GM10248 (cell line): ENCODE results near the gene PGP.

Experiments used
- CTCF ChIA-PET: fragments of 300-600 bp; sonication (Branson Sonifier 250); formaldehyde crosslinking; extraction: SDS; loops from one replicate; lab custom pipeline; 2021; ENCODE audit warnings: antibody characterized with exemption; lab: Yijun Ruan, JAX
- POLR2A ChIA-PET: fragments of 350-650 bp; sonication (Branson Sonifier 250); formaldehyde crosslinking; extraction: SDS; loops from one replicate; lab custom pipeline; 2020; ENCODE audit warnings: antibody characterized with exemption; lab: Yijun Ruan, JAX
- DNase-seq: peaks from one replicate; pipeline ENCODE4 v3.0.0; 2012; ENCODE audit errors: extremely low spot score
- TF ChIP-seq, protein P1 (sequence below): IDR thresholded peaks from 2 replicates; pipeline ENCODE4 v1.5.1; 2012; ENCODE audit warnings: mild to moderate bottlenecking, low read depth; ENCODE audit errors: extremely low read depth, missing control alignments, control extremely low read depth

Gene PGP

DNA sequence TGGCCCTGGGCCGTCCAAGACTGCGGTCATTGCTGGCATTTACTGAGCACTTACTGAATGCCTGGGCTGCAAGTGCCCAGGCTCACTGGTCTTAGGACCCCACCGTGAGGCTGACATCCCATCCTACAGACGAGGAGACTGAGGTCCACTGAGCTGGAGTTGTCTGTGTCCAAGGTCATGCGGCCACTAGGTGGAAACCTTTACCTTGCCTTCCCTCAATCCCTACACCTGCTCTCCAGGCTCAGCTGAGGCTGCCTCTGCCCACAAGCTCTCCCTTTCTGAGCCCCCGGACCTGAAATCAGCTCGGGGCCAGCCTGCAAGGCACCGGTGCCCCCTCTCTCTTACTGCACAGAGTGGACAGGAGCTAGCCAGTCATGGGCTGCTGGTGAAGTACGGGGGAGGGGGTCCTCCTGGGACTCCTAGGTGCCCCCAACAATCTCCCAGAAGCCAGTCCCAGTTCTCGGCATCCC lies 19.8 kb downstream of the PGP start:
- DNase-seq = peak; percentile 75
- ChIA-PET CTCF (interaction anchor here (0.6 to 2.2 kb wide), 26 partner anchors 8 to 317 kb away, joined by 3 to 20 read pairs (median 4); partner anchors contain the start of genes CCNF, ECI1 and MLST8), POLR2A (interaction anchor here (3.3 kb wide), 1 partner anchor 40 kb away, joined by 14 read pairs; the partner anchor contains the start of gene TRAF7)
- TF ChIP-seq, protein P1, sequence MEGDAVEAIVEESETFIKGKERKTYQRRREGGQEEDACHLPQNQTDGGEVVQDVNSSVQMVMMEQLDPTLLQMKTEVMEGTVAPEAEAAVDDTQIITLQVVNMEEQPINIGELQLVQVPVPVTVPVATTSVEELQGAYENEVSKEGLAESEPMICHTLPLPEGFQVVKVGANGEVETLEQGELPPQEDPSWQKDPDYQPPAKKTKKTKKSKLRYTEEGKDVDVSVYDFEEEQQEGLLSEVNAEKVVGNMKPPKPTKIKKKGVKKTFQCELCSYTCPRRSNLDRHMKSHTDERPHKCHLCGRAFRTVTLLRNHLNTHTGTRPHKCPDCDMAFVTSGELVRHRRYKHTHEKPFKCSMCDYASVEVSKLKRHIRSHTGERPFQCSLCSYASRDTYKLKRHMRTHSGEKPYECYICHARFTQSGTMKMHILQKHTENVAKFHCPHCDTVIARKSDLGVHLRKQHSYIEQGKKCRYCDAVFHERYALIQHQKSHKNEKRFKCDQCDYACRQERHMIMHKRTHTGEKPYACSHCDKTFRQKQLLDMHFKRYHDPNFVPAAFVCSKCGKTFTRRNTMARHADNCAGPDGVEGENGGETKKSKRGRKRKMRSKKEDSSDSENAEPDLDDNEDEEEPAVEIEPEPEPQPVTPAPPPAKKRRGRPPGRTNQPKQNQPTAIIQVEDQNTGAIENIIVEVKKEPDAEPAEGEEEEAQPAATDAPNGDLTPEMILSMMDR = peak; percentile 55

DNA sequence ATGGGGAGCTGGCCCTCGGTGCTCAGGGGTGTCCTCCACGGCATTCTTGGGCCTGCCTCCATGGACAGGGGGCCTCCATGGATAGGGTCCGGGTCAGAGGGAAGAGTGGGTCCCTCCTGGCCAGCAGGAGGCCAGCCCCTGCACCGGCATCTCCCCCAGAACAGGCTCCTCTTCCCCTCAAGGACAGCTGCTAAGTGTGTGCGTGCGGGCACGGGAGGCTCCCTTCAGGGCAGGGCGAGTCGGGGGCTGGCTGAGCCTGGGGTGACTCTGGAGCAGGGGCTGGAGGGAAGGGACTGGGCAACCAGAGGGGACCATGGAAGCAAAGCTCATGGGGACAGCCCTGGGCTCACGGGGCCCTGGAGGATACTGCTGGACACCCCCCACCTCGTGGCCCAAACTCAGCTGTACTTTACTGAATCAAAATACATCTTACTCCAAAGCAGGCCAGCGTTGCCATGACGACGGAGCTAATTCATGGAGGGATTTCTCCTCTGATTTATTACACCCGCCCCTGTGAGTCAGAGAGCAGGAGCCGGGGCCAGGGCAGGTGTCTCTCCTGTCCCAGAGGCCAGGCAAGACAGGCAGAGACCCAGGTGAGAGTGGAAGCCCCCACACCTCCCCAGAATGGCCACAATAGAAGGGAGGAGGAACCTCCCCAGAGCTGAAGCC lies 20.3 kb downstream of the PGP start:
- POLR2A ChIA-PET = interaction anchor here (3.3 kb wide), 1 partner anchor 39 kb away, joined by 14 read pairs; the partner anchor contains the start of gene TRAF7
- CTCF ChIA-PET = interaction anchor here (0.6 to 2.2 kb wide), 22 partner anchors 9 to 318 kb away, joined by 3 to 20 read pairs (median 5); partner anchors contain the start of genes CCNF, ECI1 and MLST8
- TF ChIP-seq, protein P1 = no peak
- no peak for DNase-seq

DNA sequence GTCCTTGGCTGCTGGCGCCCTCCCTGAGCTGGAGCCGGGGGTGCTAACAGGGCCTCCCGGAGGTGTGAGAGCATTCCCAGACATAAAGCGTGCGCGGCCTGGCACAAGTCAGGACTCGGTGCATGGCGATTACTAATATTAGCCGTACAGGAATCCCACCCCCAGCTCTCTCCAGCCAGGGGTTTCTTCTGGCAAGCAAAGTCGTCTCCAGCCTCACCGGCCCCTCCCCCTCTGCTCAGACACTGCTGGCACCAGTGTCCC lies 23.3 kb downstream of the PGP start:
- DNase-seq = no peak
- TF ChIP-seq, protein P1 = no peak
- CTCF ChIA-PET = interaction anchor here (0.9 kb wide), 2 partner anchors 13 to 149 kb away, joined by 4 read pairs; partner anchors contain the start of gene ABCA3
- POLR2A ChIA-PET = no interaction called here

DNA sequence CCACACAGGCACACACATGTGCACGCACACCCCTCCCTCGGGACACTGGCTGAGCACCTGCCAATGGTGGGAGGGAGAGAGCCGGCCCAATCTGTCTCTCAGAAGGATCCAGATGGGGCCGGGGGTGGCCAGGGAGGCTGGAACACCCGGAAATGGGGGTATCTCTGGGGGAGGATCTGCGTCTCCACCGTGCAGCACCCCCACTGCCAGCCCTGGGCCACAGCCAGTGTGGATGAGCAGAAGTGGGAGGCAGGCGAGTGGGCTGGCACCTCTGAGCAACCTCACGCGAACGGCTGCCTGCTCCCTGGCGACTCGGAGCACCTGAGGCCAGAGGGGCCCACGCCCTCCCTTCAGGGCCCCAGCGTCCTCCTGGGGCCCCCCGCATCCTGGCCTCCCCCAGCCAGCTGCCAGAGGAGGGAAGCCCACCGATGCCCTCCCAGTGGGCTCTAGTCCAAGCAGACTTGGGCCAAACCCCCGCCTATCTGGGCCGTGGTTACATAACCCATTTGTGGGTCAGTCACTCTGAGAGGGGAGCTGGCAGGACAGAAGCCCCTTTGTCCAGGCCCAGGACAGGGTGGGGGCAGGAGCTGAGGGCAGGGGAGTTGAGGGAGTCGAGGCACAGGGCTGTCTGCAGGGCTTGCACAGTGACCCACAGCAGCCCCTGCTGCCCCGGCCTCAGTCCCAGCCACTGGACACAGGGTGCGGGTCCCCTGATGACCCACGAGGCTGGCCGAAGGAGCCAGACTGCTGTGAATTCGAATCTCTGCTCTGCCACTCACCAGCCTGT lies 23.8 kb downstream of the PGP start:
- ChIA-PET CTCF (interaction anchor here (0.9 kb wide), 2 partner anchors 13 to 150 kb away, joined by 4 read pairs; partner anchors contain the start of gene ABCA3), POLR2A (interaction anchor here (0.9 kb wide), 1 partner anchor 35 kb away, joined by 3 read pairs; the partner anchor contains the start of gene TRAF7)
- no peak for DNase-seq
- TF ChIP-seq, protein P1 = no peak

DNA sequence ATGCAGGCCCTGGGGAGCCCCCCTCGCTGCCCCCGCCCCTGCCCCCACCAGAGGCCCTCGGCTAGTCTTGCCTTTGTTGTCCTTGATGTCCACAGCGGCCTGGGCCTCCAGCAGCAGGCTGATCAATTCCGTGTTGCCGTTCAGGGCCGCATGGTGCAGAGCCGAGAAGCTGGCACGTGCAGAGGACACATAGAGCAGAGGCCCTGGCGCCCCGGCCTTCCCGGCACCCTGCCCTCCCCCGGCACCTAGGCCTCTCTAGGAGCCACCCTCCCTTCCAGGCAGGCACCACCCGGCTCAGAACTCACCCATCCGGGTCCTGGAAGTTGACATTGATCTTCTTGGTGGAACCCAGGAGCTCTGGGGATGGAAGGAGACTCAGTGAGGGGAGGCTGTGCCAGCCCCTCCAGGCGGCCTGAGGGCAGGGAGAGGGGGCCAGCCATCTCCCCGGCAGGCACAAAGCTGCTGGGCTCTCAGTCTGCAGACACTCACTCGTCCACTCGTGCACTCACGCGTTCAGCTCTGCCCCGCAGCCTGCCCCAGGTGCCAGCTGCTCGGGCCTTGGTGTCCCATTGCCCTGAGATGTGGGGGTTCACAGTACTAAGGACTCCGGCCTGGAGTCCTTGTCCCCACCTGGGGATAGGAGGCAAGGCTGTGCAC lies 24.5 kb downstream of the PGP start:
- ChIA-PET CTCF (interaction anchor here (1.2 kb wide), 1 partner anchor 150 kb away, joined by 3 read pairs; the partner anchor contains the start of gene ABCA3), POLR2A (interaction anchor here (0.9 kb wide), 1 partner anchor 35 kb away, joined by 3 read pairs; the partner anchor contains the start of gene TRAF7)
- DNase-seq = no peak
- TF ChIP-seq, protein P1 = no peak
